ENCODE results near the gene TCF12.
A peak's percentile ranks its signal among the peaks of the same experiment; 100 is the strongest.

The TCF12 gene

DNA sequence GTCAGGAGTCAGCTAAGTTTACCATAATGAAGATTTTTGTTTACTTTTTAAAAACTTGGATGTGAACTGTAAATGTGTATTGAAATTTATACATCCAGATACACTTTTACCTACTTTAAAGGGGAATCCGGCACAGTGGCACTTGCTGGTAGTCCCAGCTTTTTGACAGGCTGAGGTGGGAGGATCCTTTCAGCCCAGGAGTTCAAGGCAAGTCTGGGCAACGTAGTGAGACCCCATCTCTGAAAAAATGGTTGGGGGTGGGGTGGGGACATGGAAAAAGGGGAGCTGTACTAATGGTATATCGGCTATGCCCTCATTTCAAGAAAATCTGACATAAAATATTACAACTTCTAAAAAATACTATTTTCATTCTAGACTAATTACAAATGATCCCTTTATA, 362.0 kb downstream of the TCF12 start:
- DNase-seq: no peak

DNA sequence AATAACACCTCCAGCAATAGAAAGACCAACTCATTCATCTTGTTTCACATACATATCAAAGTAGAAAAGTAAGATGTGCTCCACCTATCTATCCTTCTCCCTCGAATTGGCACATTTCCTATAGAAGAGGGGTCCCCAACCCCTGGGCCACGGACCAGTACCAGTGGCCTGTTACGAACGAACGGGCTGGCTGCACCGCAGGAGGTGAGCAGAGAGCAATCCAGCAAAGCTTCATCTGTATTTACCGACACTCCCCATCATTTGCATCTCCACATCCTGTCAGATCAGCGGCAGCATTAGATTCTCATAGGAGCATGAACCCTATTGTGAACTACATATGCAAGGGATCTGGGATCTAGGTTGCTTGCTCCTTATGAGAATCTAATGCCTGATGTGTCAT, 362.9 kb downstream of the TCF12 start:
- no peak for DNase-seq

DNA sequence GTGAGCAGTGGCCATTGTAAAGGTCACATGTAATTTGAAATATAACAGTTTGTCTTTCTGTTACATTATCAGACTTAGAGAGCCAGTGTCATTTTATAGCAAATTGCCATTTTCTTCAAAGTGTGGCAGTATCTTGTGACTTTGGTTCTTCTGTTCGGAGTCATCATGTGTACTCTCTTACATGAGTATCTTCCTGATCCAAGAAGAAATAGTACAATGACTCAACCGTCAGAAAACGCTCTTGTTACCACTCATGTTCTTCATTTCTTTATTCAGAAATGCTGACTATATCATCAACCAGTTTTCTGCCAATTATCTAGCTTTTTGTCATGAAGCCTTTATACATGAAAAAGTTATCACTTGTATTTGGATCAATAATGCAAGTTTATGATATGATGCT, 364.2 kb downstream of the TCF12 start:
- DNase-seq: no peak

DNA sequence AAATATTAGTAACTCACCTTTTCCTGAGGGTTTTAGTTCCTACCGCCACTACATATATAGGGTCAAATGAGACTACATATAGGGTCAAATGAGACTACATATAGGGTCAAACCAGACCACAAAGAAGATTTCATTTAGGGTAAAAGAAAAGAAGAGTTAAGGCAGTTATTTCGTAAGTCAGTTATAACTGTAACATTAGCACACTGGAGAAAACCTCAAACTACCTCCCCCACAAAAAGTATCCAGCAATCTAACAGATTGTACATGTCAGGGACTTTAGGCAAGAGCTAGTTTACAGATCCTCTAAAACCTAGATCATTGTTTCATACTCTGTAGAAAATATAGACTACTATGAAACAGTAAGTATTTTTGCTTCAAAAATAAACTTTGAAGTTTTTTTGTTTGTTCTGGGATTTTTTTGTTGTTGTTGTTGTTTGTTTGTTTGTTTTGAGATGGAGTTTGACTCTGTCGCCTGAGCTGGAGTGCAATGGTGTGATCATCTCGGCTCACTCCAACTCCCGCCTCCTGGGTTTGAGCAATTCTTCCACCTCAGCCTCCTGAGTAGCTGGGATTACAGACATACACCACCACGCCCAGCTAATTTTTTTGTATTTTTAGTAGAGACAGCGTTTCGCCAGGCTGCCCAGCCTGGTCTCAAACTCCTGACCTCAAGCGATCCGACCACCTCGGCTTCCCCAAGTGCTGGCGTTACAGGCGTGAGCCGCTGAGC, 365.5 kb downstream of the TCF12 start:
- no peak for DNase-seq

DNA sequence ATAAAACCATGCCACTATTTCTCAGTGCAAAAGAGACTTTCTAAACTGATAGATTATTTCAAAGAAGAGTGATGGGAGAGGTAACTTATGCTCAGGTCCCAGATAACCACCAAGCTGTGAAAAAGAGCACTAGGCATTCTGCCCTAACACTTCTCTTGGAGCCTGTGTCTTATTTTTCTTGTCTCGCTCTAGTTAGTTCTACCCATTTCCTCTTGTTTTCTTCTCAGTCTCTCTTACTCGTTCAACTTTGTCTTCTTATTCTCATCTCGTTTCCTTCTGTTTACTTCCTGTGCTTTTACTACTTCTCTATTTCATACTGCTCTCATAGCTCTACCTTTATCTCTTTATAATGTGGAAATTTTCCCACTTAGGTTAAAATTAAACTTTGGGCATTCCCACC, 366.1 kb downstream of the TCF12 start:
- no peak for DNase-seq

DNA sequence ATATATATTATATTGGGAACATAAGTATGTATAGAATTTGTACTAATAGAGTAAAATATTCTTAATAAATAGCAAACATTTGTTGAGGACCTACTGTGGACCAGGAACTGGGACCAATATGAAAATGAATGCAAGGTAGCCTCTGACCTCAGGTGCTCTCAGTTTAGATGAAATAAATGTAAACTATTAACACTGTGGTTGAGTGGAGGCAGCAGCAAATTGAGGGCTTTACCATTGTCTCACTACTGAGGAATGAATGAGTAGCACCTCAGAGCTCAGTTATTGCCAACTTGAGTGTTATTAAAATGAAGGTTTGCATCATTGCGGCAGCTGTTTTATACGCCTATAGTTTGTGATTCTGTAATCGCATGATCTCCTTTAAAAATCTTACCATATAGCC, 366.9 kb downstream of the TCF12 start:
- no peak for DNase-seq

DNA sequence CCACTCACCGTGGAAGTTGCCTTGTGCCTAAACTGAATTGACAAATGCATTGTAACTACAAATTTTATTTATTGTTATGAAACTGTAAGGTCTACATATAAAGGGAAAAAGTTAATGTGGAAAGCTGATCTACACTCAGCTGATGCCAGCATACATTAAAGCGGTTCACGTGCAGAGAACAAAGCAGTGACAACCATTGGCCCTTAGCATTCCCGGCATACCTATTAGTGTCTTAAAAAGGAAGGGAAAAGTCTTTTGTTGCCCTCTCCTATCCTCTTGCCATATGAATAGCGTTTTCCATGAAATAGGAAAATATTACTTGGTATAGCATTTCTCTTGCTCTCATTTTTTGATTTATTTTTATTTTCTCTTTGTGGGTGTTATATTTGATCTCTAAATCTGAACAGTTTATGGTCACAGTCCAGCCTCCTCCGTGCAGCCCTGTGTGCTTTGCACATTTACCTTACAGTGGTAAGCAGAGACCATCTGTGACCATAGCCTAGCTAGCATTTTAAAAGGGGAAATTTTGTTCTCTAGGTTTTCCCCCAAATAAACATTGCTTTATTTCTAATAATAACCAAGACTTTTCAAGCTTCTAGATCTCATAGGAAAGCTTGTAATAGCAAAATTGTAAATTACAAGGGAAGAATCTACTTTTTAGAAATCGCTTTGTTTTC, 368.1 kb downstream of the TCF12 start:
- no peak for DNase-seq

DNA sequence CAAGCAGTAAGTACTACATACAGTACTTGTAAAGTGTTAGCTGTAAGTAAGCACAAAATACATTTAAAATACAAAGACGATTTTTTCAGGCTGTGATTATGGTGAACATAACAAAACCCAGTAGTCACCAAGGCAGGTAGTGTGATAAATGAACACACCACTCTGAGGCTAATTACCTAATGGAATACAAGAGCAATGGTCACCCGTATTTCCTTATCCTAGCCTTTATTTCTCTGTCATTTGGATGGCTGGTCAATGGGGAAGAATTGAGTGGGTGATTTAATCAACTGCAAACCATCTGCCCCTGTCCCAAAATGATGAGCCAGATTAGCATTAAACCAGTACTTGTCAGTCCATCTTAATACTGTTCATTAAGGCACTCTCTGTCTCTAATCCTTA, 368.7 kb downstream of the TCF12 start:
- no peak for DNase-seq

DNA sequence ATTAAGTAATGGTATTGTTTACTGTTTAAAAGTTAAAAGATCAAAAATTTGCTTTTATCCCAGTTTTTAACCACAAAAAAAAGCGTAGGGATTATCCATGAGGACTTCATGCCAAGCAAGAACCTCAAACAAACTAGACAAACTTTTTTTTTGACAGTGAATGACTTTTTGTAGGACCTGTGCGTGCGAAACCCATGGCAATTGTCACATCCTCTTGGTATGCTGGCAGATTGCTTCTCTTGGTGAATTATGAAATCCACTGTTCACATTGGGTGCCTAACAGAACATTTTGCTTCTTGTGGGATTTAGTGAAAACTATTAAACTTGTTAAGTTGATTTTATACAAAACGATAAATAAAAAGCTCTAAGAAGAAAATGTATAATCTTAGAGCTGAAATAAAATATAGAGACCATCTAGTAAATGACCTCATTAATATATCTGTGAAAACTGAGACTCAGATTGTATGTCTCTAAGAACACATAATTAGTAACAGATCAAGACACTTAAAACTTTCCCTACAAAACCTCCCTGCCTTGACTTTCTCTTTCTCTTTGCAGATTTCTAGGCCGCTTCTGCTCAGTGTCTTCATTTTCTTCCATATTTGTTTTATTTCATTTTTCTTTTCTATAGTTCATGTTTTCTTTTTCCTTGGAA, 370.6 kb downstream of the TCF12 start:
- no peak for DNase-seq

DNA sequence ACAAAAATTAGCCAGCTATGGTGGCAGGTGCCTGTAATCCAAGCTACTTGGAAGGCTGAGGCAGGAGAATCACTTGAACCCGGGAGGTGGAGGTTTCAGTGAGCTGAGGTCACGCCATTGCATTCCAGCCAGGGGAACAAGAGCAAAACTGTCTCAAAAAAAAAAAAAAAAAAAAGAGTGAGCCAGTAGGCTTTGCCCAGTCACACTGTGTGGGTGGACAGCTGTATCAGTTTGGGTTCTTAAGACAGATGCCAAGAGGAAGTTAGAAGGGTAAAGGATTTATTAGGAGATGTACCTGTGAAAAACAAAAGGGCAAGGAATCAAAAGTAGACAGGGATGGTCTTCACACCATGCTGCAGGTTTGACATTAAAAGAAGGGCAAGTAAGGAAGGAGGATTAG, 371.7 kb downstream of the TCF12 start:
- no peak for DNase-seq

DNA sequence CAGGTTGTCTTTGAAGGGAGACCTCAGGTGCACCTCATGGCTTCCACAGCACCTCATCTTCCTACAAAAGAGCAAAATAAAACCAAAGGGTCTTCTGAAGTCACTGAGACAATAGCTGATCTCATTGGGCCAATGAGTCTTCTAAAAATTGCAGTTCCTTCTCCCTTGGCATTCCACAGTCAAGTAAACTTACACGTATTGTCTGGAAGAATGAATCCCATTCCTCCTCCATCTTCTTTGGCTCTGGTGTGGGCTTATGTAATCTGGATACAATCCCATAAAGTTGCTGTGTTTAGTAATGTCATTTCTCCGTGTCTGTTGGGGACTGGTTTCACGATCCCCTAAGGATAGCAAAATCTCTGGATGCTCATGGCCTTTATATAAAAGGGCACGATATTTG, 372.4 kb downstream of the TCF12 start:
- no peak for DNase-seq

DNA sequence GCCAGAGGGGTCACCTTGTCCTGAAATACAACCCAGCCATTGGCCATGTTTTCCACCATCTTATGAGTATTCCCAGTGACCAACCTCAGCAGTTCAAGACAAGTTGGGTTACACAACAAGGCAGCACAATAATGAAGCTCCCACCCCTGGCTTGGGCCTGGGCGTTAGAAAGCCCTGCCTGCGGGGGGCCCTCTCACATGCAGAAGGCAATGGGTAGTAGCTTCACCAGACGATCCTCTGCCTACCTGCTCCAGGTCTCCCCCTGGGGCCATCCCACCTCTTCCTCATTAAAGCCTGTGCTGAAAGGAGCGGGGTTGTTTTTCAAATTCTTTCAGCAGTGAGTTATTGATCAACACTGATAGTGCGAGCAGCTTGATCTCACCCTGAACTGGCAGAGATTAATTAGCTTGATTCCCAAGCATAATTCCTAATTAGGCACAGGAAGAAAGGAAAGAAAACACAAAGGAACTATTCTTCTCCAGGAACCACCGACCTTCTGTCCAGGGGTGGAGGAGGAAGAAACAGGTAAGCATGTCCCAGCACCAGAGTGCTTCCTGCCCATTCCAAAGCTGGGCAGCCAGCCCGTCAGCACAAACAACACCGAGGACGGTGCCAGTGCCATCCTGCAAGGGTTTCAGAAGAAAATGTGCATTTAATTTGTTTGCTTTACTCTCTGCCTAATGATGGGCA, 378.2 kb downstream of the TCF12 start:
- DNase-seq: no peak

DNA sequence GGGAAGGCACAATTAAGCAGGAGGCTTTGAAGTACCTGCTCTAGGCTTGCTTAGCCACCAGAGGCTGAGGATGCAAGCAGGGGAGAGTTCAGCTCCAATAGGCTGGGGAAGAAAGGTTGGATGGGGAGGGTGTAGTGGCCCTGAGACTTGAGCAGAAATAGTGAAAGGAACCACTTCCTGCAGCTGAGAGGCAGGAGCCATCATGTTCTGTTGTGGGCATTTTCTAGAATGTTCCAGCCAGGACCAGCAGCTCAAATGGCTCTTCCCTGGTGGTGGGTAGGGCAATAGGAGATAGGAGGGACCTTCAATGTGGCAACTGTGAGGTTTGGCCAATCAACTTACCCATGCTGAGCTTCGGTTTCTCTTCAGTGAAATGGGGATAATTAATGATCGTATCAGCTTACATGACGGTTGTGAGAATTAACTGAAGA, 378.7 kb downstream of the TCF12 start:
- DNase-seq: no peak

DNA sequence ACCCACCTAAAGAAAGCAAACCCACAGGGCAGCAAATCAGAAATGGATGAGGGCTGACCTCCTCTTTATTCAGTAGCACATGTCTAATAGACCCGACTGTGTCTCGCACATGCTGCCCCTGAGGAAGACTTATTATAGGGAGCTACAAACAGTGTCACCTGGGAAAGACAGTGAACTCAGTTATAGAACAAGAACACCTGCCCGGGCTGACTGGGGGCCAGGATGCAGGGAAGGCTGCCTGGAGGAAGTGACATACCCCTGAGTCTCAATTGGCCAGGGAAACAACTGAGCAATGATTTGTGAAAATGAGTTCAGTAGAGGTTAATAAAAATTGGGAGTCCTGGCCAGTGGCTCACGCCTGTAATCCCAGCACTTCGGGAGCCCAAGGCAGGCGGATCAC, 379.2 kb downstream of the TCF12 start:
- no peak for DNase-seq

DNA sequence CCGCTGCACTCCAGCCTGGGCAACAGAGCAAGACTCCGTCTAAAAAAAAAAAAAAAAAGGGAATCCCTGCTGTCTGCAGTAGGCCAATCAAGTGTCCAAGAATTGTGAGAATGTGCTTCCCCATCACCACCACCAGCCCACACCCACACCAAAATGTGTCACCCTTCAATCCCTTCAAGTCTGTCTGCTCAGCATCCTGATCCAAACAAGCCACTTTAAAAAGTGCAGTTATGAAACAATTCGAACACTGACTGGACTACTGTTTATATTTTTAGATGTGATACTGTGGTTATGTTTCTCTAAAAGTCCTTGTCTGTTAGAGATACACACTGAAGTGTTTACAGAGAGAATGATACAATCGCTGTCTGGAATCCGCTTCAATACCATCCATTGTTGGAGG, 379.8 kb downstream of the TCF12 start:
- DNase-seq: no peak

DNA sequence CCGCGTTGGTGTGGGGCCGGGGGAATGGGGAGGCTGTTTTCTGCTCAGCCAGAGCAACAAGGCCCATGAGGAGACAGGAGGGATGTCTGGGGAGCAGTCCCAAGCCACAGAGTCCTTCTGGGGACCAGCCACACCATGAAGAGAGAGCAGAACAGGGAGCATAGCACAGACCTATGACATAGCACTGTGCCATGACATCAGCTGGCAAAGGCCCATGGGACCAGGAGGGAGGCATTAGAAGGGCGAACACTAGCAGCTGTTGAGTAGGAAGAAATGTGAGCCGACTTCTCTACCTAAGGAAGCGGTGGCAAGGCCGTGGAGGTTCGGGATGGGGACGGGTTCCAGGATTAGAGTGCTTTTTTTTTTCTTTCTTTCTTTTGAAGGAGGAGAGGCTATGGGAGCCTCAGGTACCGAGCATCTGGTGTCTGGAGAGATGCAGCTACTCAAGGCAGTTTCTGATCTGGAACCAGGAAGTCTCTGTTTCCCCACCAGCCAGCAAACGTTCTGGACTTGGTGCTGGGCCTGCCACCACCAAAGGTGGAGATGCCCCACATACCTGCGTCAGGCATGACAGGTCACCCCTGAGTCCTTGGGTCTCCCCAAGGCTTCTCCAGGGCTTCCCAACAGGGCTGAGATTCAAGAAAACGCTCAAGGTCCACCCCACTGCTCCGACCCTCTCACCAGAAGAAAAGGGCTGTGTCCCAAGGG, 380.6 kb downstream of the TCF12 start:
- DNase-seq: no peak

DNA sequence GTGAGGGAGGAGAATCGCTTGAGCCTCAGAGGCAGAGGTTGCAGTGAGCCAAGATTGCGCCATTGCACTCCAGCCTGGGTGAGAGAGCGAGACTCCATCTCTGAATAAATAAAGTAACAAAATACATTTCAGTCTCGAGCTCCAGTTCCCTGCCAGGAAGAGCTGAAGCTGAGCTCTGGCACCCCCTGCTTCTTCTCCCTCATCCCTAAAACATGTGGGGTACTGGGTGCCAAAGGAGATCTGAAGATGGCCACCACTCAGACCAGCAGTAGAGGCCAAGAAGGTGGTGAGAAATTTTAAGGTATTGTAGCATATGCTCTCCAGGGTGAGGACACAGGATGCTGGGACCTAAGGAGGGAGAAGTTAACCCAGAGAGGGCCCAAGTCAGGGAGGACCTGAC, 382.9 kb downstream of the TCF12 start:
- DNase-seq: no peak

DNA sequence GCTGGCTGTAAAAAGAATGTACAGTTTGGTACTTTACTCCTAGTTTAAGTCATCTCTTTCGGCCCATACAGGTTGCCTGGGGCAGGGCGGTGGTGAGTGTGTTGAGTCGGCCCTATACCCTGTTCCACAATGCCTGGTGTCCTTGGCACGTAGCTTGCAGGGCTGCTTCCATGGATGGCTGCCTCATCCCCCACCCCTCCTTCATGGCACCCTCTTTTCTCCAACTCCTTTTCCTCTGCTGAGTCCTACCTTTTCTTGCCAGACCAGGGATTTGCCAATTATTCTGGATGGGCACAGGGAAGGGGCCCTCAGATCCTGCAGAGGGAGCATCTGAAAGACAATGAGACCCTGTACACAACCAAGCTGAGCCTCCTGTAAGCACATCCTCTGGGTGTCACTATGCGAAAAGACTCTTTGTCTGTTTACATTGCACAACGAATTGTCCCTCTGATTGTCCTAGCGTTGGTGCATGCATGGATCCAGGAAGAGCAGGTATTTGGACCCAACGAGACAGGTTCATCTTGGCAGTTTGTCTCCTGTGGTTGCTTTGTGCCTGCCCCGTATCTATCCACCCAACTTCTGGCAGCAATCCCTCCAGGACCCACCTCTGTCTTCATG, 384.3 kb downstream of the TCF12 start:
- DNase-seq: no peak

DNA sequence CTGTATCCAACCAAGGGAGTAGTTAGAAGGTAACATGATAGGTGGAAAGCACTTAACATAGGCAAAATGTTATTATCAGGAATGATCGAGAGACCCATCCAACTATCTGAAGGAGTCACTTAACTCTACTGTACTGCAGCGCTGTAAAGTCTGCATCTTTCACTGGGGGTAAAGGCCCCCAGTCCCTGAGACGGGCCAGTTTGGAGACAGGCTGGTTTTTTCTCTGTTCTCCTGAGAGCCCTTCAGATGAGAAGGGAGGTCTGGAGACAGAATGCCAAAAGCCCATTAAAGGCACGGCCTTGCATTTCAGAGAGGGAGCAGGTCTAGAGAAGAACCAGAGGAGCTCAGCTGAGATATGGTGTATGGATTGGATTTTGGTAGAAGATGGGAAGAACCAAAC, 386.6 kb downstream of the TCF12 start:
- no peak for DNase-seq

DNA sequence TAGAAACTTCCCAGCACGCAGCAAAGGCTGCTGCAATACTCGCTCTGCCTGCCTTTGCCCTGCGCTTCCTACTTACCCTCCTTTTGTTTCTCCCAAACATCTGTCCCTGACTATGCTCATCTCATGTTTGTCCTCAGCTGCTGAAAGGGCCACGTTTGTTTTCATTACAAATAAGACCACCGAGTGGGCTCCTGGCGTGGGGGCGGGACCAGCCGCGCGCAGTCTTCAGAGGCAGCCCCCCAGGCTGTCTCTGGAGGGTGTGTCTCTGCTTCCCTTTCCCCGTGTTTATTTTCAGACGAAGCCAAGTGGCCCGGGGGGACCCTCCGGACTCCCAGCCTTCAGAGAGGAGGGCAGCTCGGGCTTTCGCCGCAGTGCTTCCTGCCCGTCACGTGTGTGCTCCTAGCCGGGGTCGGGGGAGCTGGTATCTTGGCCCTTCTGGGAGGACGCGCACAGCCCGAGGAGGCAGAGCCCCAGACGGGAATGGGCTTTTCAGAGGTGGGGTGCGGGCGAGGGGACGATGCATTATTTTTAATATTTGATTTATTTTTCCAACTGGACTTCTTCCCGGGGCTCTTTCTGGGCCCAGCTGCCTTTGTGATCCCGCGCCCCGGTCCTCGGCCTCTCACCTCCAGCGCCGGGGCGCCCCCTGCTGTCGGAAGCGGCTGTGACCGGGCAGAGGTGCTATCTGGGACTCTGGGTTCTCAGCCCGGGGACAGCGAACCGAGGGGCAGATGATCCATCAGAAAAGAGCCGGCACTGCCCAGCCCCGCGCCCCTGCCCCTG, 387.9 kb downstream of the TCF12 start:
- DNase-seq: peak; percentile 81

DNA sequence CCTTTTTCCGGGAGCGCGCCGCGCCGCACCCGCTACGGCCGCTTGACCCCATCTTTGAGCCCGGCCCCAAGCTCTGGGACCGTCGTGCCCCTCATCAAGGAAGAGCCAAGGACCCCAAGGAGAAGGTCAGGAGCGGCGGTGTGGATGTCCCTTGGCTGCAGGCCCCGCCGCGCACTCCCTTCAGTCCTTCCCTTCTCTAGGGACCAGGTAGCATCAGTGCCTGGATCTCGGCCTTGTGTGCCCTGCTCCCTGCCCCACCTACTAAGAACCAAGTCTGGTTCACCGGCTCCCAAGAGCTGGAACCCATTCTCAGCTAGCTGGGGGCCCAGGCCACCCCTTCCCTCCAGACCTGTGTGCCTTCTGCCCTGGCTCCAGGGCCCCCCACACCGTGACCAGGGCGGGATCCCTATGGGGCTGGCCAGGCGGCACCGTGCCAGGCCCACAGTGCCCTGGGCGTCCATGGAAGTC, 388.5 kb downstream of the TCF12 start:
- DNase-seq: no peak

Data from stimulated activated CD4-positive, alpha-beta T cell treated with anti-CD3 and anti-CD28 coated beads, Interleukin-1b, Interleukin-23, amount 100 ng/mL, for 48 hours (primary cell).